Keratinocyte (primary cell): Measurements from ENCODE around the gene BEAN1. TPM values are rescaled to one million over a fixed set of nuclear protein-coding genes. Genes with fewer than 3 reads are reported as not detected.
"Not testable (repeated sequence)": the region's sequence is repeated elsewhere in the genome, so short reads cannot be mapped to it uniquely, and the experiment has no call there.

Experiments used
- DNase-seq: peaks from one replicate; pipeline ENCODE4 v3.0.0-alpha.2; 2011; ENCODE audit warnings: low read depth, missing footprints, low spot score
- FAIRE-seq: peaks from 2 replicates; lab custom pipeline; 2011; peaks lifted over from hg19 to GRCh38; lab: Jason Lieb, UNC
- H2AFZ ChIP-seq: 2 replicates; pipeline ENCODE4 v1.6.0; 2012; ENCODE audit warnings: low read length, control low read depth, inconsistent platforms; ENCODE audit not compliant: control insufficient read depth
- H3K27ac ChIP-seq: 2 replicates; pipeline ENCODE4 v1.5.1; 2011; ENCODE audit warnings: low read length; ENCODE audit not compliant: control insufficient read depth, insufficient read depth
- H3K27me3 ChIP-seq: 3 replicates; pipeline ENCODE4 v1.6.0; 2011; ENCODE audit warnings: low read length; ENCODE audit not compliant: control insufficient read depth, insufficient read depth; ENCODE audit errors: extremely low read depth
- H3K36me3 ChIP-seq, 2 experiments: 2 replicates in 1 of 2; 3 replicates in 1 of 2; pipeline ENCODE4 v1.5.1; 2011; ENCODE audit warnings: low read length in 2 of 2, mild to moderate bottlenecking in 1 of 2; ENCODE audit not compliant: control insufficient read depth in 2 of 2, insufficient read depth in 2 of 2; ENCODE audit errors: extremely low read depth in 1 of 2
- H3K4me1 ChIP-seq: 3 replicates; pipeline ENCODE4 v1.5.1; 2011; ENCODE audit warnings: low read length; ENCODE audit not compliant: control insufficient read depth, insufficient read depth; ENCODE audit errors: extremely low read depth
- H3K4me2 ChIP-seq: 3 replicates; pipeline ENCODE4 v1.6.0; 2011; ENCODE audit warnings: low read depth, low read length; ENCODE audit not compliant: control insufficient read depth, insufficient read depth; ENCODE audit errors: extremely low read depth
- H3K4me3 ChIP-seq, 3 experiments: fragments of 200-600 bp in 1 of 3; sonication (generic) in 1 of 3; 2 replicates in 2 of 3; 3 replicates in 1 of 3; pipeline ENCODE4 v1.5.1; 2011 to 2016; ENCODE audit warnings: low read length in 3 of 3, mild to moderate bottlenecking in 3 of 3, control low read depth in 2 of 3, inconsistent platforms in 1 of 3, low read depth in 1 of 3, mixed read lengths in 1 of 3, mixed run types in 1 of 3, moderate library complexity in 1 of 3; ENCODE audit not compliant: control insufficient read depth in 2 of 3, insufficient read depth in 2 of 3; ENCODE audit errors: extremely low read depth in 1 of 3
- H3K79me2 ChIP-seq: 2 replicates; pipeline ENCODE4 v1.6.0; 2012; ENCODE audit warnings: low read length; ENCODE audit not compliant: control insufficient read depth, insufficient read depth
- H3K9ac ChIP-seq: 3 replicates; pipeline ENCODE4 v1.6.0; 2011; ENCODE audit warnings: low read length; ENCODE audit not compliant: control insufficient read depth, insufficient read depth; ENCODE audit errors: extremely low read depth
- H3K9me1 ChIP-seq: 3 replicates; pipeline ENCODE4 v1.6.0; 2011; ENCODE audit warnings: low read length; ENCODE audit not compliant: control insufficient read depth, insufficient read depth; ENCODE audit errors: extremely low read depth
- H3K9me3 ChIP-seq: 2 replicates; pipeline ENCODE4 v1.5.1; 2012; ENCODE audit warnings: low read depth, low read length; ENCODE audit not compliant: control insufficient read depth
- H4K20me1 ChIP-seq: 3 replicates; pipeline ENCODE4 v1.6.0; 2011; ENCODE audit warnings: low read length; ENCODE audit not compliant: control insufficient read depth, insufficient read depth; ENCODE audit errors: extremely low read depth
- EZH2 ChIP-seq: IDR thresholded peaks from one replicate; pipeline ENCODE4 v1.6.1; 2012; ENCODE audit warnings: inconsistent platforms, mild to moderate bottlenecking, low read length, moderate library complexity
- dilution Hi-C: fragments of 300-500 bp; cut with MboI; formaldehyde crosslinking; loops from one replicate; pipeline ENCODE4 v1.7.0; 2020; ENCODE audit warnings: low sequenced_read_pairs; ENCODE audit not compliant: extremely low pct_ligation_motif_present
- polyA plus RNA-seq, 5 experiments: library from polyadenylated mRNA; depleted of rRNA in 3 of 5; stranded (reverse) in 3 of 5; stranded (forward) in 1 of 5; unstranded in 1 of 5; fragments of >200 nt; gene quantifications; 1 replicate in 1 of 5; 2 replicates in 3 of 5; 3 replicates in 1 of 5; pipeline versions ENCODE4 v1.2.1 to v1.2.3, GENCODE V29; 2011 to 2012; ENCODE audit warnings: missing spikeins in 2 of 5, low read depth in 1 of 5, low replicate concordance in 1 of 5
- TF ChIP-seq, protein P1 (sequence below), 3 experiments: IDR thresholded peaks in 1 of 3; conservative IDR thresholded peaks in 1 of 3; optimal IDR thresholded peaks in 1 of 3; 2 replicates in 2 of 3; 3 replicates in 1 of 3; pipeline versions ENCODE3 to v1.5.1; 2011; ENCODE audit warnings: low read length in 3 of 3, mild to moderate bottlenecking in 3 of 3, moderate library complexity in 2 of 3, control low read depth in 1 of 3, inconsistent platforms in 1 of 3; ENCODE audit not compliant: insufficient read depth in 2 of 3; ENCODE audit errors: extremely low read depth in 1 of 3

BEAN1 gene
- polyA plus RNA-seq, 1 donor (not counting 4 experiments of a cell fraction or from before 2014, with no cell fraction given) = 0.24 TPM

DNA sequence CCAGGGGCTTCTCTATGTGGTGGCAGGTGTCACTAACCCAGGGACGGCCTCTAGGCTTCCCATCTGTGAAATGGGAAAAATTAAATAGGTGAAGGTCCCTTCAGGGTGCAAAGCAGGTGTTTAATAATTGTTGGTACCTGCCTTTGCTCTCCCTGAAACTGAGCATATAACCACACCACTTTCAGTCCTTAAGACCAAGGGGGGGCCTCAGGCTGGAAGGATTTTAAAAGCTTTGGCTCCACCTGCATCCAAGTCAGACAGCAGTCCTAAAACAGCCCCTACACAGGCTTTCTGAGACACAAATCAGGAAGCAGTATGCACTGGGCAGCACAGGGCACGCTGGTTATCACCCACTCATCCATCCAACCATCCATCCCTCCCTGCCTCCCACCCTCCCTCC, 67.8 kb downstream of the BEAN1 start:
- Histone ChIP-seq H3K9me3 (no peaks in the 10 kb centered on the region), H3K36me3 (no peaks in the 10 kb centered on the region), H3K27ac (no peak overlapping the region), H2AFZ (no peak overlapping the region), H3K27me3 (peaks cover 3% of the 10 kb centered on the region), H3K4me2 (no peak overlapping the region), H3K9me1 (no peaks in the 10 kb centered on the region), H3K79me2 (no peaks in the 10 kb centered on the region), H3K9ac (no peak overlapping the region), H3K4me3 (no peak overlapping the region), H3K4me1 (no peaks in the 10 kb centered on the region), H4K20me1 (no peaks in the 10 kb centered on the region)
- DNase-seq = no peak
- dilution Hi-C loops = no loop called here
- TF ChIP-seq EZH2 = no peak
- TF ChIP-seq, protein P1, sequence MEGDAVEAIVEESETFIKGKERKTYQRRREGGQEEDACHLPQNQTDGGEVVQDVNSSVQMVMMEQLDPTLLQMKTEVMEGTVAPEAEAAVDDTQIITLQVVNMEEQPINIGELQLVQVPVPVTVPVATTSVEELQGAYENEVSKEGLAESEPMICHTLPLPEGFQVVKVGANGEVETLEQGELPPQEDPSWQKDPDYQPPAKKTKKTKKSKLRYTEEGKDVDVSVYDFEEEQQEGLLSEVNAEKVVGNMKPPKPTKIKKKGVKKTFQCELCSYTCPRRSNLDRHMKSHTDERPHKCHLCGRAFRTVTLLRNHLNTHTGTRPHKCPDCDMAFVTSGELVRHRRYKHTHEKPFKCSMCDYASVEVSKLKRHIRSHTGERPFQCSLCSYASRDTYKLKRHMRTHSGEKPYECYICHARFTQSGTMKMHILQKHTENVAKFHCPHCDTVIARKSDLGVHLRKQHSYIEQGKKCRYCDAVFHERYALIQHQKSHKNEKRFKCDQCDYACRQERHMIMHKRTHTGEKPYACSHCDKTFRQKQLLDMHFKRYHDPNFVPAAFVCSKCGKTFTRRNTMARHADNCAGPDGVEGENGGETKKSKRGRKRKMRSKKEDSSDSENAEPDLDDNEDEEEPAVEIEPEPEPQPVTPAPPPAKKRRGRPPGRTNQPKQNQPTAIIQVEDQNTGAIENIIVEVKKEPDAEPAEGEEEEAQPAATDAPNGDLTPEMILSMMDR (optimal IDR thresholded peaks at IDR 0.05 in 1 of 3, IDR thresholded peaks at IDR 0.05 in 1 of 3, conservative IDR thresholded peaks at IDR 0.05 in 1 of 3; ENCODE audit: extremely low read depth in 1 of 3, insufficient read depth in 2 of 3, low read length in 3 of 3) = no peak
- FAIRE-seq = no peak

DNA sequence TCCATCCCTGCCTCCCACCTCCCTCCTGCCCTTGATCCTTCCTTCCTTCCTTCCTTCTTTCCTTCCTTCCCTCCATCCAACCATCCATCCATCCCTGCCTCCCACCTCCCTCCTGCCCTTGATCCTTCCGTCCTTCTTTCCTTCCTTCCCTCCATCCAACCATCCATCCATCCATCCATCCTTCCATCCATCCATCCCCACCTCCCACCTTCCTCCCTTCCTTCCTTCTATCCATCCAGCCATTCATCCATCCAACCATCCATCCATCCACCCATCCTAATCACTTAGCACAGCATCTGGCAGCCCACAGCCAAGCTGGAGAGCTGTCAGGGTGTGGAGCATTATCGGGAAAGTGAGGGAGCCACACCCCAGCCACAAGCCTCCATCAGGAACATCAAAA, 68.3 kb downstream of the BEAN1 start:
- DNase-seq = no peak
- no peaks in the 10 kb centered on the region for H3K36me3 ChIP-seq
- no peak overlapping the region for H2AFZ ChIP-seq
- H3K4me1 ChIP-seq = no peaks in the 10 kb centered on the region
- no peak overlapping the region for H3K27ac ChIP-seq
- no peaks in the 10 kb centered on the region for H4K20me1 ChIP-seq
- H3K27me3 ChIP-seq = peaks cover 3% of the 10 kb centered on the region
- no peak overlapping the region for H3K4me2 ChIP-seq
- no peak for TF ChIP-seq EZH2
- no peak overlapping the region for H3K9ac ChIP-seq
- dilution Hi-C loops = no loop called here
- H3K9me1 ChIP-seq = no peaks in the 10 kb centered on the region
- H3K4me3 ChIP-seq = no peak overlapping the region
- H3K9me3 ChIP-seq = no peaks in the 10 kb centered on the region
- H3K79me2 ChIP-seq = no peaks in the 10 kb centered on the region
- FAIRE-seq = no peak

- H3K27me3 ChIP-seq, H3K9ac ChIP-seq, H3K27ac ChIP-seq, H4K20me1 ChIP-seq, H3K9me1 ChIP-seq, H3K4me3 ChIP-seq, H3K36me3 ChIP-seq, H3K4me2 ChIP-seq, H3K4me1 ChIP-seq, dilution Hi-C loops, FAIRE-seq, H2AFZ ChIP-seq, H3K79me2 ChIP-seq, H3K9me3 ChIP-seq, DNase-seq: not testable (repeated sequence)
Measured at GRCh38 chr16:66496226-66496625, 69.1 kb downstream of the BEAN1 start.

DNA sequence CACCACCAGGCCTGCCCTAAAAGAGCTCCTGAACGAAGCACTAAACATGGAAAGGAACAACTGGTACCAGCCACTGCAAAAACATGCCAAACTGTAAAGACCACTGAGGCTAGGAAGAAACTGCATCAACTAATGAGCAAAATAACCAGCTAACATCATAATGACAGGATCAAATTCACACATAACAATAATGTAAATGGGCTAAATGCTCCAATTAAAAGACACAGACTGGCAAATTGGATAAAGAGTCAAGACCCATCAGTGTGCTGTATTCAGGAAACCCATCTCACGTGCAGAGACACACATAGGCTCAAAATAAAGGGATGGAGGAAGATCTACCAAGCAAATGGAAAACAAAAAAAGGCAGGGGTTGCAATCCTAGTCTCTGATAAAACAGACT, 70.8 kb downstream of the BEAN1 start:
- H3K27me3 ChIP-seq, H3K4me3 ChIP-seq, H2AFZ ChIP-seq, H3K79me2 ChIP-seq, H3K9me3 ChIP-seq, H3K9ac ChIP-seq, H3K36me3 ChIP-seq, H3K4me2 ChIP-seq, H3K27ac ChIP-seq, FAIRE-seq, DNase-seq, H4K20me1 ChIP-seq, H3K9me1 ChIP-seq, dilution Hi-C loops, H3K4me1 ChIP-seq: not testable (repeated sequence)
